ENCODE measurements around the gene DGKB.

- TF ChIP-seq CTCF (IDR thresholded peaks at IDR 0.05) (no peak), POLR2A (IDR thresholded peaks at IDR 0.05) (no peak), EP300 (IDR thresholded peaks at IDR 0.05) (no peak)
Measured at GRCh38 chr7:14761510-14762296, 140.8 kb downstream of the DGKB start.
